DOHH2 (cell line): Measurements from ENCODE around the gene ALK.

Experiments used
- CTCF ChIP-seq: fragments of 200-600 bp; sonication (generic); IDR thresholded peaks from one replicate; pipeline ENCODE4 v1.5.1; 2014; ENCODE audit warnings: antibody characterized with exemption, mild to moderate bottlenecking, low read depth, low read length; ENCODE audit not compliant: poor library complexity, severe bottlenecking
- EZH2phosphoT487 ChIP-seq: fragments of 200-600 bp; sonication (generic); IDR thresholded peaks from 2 replicates; pipeline ENCODE4 v1.6.1; 2017; ENCODE audit warnings: borderline replicate concordance, mild to moderate bottlenecking, antibody characterized with exemption, low read length, moderate library complexity, mixed read lengths

- TF ChIP-seq CTCF (no peak), EZH2phosphoT487 (no peak)
Measured at GRCh38 chr2:29426354-29426753, 495.0 kb downstream of the ALK start.
